GM10248 (cell line): ENCODE data around the gene SCYL3.

Experiments used
- CTCF ChIA-PET: fragments of 300-600 bp; sonication (Branson Sonifier 250); formaldehyde crosslinking; extraction: SDS; loops from one replicate; lab custom pipeline; 2021; ENCODE audit warnings: antibody characterized with exemption; lab: Yijun Ruan, JAX
- POLR2A ChIA-PET: fragments of 350-650 bp; sonication (Branson Sonifier 250); formaldehyde crosslinking; extraction: SDS; loops from one replicate; lab custom pipeline; 2020; ENCODE audit warnings: antibody characterized with exemption; lab: Yijun Ruan, JAX
- DNase-seq: peaks from one replicate; pipeline ENCODE4 v3.0.0; 2012; ENCODE audit errors: extremely low spot score
- CTCF ChIP-seq: IDR thresholded peaks from 2 replicates; pipeline ENCODE4 v1.5.1; 2012; ENCODE audit warnings: mild to moderate bottlenecking, low read depth; ENCODE audit errors: extremely low read depth, missing control alignments, control extremely low read depth

The SCYL3 gene

GRCh38 chr1:169849346-169850022 is 44.2 kb downstream of the SCYL3 start:
- CTCF ChIA-PET = interaction anchor here (1.1 to 1.6 kb wide), 3 partner anchors 20 to 40 kb away, joined by 3 read pairs; no protein-coding TSS in a partner anchor
- DNase-seq = no peak
- TF ChIP-seq CTCF = no peak
- POLR2A ChIA-PET = no interaction called here

- no peak for TF ChIP-seq CTCF
- ChIA-PET CTCF (interaction anchor here (0.7 kb wide), 1 partner anchor 19 kb away, joined by 3 read pairs; no protein-coding TSS in a partner anchor), POLR2A (no interaction called here)
- DNase-seq = no peak
Measured at GRCh38 chr1:169848456-169848855, 45.2 kb downstream of the SCYL3 start.

GRCh38 chr1:169844941-169845608 is 48.6 kb downstream of the SCYL3 start:
- TF ChIP-seq CTCF = no peak
- ChIA-PET CTCF (interaction anchor here (1.0 to 3.6 kb wide), 7 partner anchors 7 to 35 kb away, joined by 3 to 16 read pairs (median 4); no protein-coding TSS in a partner anchor), POLR2A (no interaction called here)
- no peak for DNase-seq

- no peak for TF ChIP-seq CTCF
- no peak for DNase-seq
- ChIA-PET CTCF (interaction anchor here (1.2 to 1.6 kb wide), 2 partner anchors 14 to 19 kb away, joined by 3 to 8 read pairs; no protein-coding TSS in a partner anchor), POLR2A (no interaction called here)
Measured at GRCh38 chr1:169838942-169839341, 54.8 kb downstream of the SCYL3 start.

- ChIA-PET CTCF (interaction anchor here (0.8 to 1.3 kb wide), 2 partner anchors 10 to 26 kb away, joined by 4 to 6 read pairs; no protein-coding TSS in a partner anchor), POLR2A (no interaction called here)
- TF ChIP-seq CTCF = no peak
- no peak for DNase-seq
Measured at GRCh38 chr1:169836198-169836597, 57.5 kb downstream of the SCYL3 start.

- ChIA-PET CTCF (interaction anchor here (1.3 kb wide), 1 partner anchor 26 kb away, joined by 6 read pairs; no protein-coding TSS in a partner anchor), POLR2A (no interaction called here)
- no peak for DNase-seq
- no peak for TF ChIP-seq CTCF
Measured at GRCh38 chr1:169835647-169836046, 58.0 kb downstream of the SCYL3 start.
